ENCODE results near the gene DGUOK.

DGUOK gene

DNA sequence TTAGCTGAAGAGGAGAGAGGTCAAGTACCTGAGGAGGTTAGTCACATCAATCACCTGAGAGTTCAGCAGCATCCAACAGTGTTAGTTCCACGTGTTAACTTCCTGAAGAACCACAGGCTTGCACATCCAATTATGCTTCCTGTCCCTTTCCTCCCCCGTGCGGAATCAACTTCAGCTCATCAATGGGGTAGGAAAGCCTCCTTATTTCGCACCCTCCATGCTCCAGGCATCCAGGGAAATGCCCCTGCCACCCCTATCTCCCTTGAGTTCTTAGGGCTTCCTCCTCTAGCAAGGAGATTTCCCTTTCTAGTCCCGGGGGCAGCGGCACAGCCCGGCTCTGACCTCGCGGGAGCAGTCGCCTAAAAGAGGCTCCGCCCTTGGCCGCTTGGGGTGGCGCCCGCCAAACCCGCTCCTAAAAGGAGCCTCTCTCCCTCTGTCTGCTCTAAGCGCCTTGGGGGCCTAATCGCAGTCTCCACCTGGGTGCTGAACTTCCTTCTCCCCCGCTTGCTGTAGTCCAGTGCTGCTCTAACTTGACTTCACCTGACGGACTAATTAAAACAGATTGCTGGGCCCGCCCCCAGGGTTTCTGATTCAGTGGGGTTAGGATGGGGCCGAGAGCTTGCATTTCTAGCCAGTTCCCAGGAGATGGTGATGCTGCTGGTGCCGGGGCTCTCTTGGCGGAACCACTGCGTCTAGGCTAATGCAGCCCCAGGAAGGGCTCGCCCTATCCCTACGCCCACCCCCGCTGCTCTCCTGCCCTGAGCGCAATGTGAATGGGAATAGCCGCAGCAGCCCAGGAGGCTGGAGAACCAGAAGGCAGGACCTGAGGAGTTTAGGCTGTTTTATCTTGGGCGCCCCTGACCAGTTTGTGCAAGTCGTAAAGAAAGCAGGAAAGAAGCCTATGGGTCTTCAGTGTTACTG, 54.7 kb downstream of the DGUOK start:
- DNase-seq: peak; percentile 27

- no peak for DNase-seq
These were observed 55.5 kb downstream of the DGUOK start for GRCh38 chr2:73982140-73982617.

DNA sequence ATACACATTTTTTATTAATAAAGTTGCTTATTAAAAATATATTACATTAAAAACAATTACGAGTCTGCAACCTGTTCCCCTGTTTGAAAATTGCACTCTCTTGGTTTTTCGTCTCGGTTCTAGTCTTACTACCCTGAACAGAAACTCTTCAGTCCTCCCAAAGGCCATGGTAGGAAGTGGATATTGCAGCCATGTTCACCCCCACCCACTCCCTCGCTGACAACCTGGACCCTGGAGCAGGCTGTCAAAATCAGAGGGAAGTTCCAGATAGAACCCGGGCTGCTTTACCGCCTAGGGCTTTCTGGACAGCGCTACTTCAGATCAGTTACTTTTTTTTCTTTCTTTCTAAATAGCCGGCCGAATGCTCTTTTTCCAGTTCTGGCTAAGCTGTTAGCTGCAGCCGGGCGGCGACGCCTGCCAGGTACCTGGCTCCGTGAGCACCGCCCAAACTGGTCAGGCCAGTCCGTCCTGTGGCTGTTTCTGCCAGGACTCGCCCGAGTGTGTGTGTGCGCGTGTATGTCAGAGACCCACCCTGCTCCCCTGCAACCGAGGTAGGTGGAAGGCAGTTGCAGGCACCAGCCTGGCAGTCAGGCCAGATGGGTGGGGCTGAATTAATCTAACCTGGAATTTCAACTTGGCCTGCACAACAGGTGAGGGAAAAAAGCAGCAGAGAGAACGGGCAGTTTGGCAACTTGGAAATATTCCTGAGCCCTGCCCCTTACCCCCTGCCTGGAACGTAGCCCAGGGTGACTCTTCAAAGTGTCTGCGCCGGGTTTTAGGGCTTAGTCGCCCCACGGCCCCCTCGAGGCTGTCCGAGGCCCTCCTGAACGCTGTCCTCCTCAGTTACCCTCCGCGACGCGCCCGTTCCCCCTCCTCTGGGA, 56.9 kb downstream of the DGUOK start:
- DNase-seq: no peak

- DNase-seq: peak; percentile 80
These were observed 57.7 kb downstream of the DGUOK start, which contains the start of gene TET3 for GRCh38 chr2:73984203-73984921. Gene TET3, plus strand, starts transcription at chr2:73984910. Its CDS starts 1,494 bp downstream, at chr2:73986404.

GRCh38 chr2:73984922-73985307, 58.2 kb downstream of the DGUOK start:
- DNase-seq: no peak

DNA sequence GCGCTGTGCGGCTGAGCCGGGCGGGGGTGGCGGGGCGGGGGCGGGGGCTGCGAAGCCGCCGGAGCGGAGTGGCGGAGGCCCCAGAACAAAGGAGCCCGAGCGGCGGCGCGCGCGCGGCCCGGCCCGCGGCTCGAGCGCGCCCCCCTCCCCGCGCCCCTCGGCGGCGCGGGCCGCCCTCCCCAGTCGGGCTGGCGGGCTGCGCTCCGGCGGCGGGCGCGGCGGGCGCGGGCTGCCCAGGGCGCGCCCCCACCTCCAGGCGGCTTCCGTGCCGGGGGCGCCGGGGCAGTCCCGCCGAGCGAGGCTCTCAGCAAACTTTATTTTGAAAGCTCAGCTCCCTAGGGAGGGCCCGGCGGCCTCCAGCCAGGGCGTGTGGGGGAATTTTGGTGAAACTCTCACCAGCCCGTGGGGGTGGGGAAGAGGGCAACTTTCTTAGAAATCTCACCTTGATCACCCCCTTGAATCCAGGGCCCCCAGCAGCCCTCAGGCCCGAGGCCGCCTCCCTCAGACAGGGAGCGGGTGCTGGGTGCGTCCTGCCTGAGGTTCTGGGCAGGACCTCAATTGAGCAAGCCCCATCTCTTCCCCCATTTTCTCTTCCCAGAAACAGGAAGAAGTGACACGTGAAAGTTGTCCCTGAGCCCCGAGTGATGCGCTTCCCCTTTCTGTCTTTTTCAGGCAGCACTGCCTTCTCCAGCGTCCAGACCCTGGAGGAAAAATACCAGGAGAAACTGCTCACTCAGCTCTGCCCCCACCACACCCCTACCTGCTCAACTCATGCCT, 58.8 kb downstream of the DGUOK start:
- peak; percentile 75 for DNase-seq

GRCh38 chr2:73986085-73986681, 59.5 kb downstream of the DGUOK start:
- no peak for DNase-seq

GRCh38 chr2:73987109-73987947, 60.6 kb downstream of the DGUOK start:
- DNase-seq: peak; percentile 50

GRCh38 chr2:73987948-73988700, 61.4 kb downstream of the DGUOK start:
- DNase-seq: no peak

GRCh38 chr2:73989972-73990371, 63.3 kb downstream of the DGUOK start:
- DNase-seq: no peak

GRCh38 chr2:73990531-73990930, 63.9 kb downstream of the DGUOK start:
- no peak for DNase-seq

GRCh38 chr2:73992036-73992435, 65.4 kb downstream of the DGUOK start:
- DNase-seq: no peak

- no peak for DNase-seq
These were observed 66.7 kb downstream of the DGUOK start for GRCh38 chr2:73993376-73993775.

DNA sequence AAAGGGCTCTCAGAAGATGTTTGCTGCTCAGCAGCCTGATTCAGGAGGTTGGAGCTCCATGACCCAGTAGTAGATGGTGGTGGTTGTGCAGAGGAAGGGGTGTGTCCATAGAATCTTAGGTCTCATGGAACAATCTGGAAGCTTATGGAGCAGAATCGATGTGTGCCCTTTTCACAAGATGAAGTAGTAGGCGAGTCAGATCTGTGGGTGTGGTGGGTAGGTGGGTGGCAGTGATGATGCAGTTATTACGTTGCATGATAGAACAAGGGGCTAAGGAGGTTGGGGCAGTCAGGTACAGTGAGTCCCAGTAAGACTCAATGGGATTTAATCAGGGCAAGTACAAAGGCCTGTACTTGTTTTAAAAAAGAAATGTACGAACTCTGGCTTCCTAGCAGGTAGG, 67.1 kb downstream of the DGUOK start:
- no peak for DNase-seq

DNA sequence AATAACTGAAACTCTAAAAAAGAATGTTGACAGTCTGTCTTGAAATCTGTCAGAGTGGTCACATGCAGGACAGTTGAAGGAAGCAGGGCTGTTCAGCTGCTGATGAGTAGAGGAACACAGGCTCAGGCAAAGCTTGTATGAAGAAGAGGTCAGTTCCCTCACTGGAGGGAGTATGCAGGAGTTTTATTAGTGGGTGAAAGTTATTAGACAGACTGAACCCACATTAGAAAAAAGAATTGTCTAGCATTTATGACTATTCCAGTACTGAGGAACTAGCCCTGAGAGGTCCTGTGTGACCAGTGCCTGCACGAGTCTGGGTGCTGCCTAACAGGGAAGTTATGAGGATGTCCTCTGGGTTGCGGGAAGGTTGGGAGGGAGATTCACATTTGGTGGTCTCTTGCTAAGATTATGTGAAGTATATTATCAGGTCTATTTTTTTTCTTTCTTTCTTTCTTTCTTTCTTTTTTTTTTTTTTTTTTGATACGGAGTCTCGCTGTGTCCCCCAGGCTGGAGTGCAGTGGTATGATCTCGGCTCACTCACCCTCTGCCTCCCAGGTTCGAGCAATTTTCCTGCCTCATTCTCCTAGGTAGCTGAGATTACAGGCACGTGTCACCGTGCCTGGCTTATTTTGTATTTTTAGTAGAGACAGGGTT, 67.6 kb downstream of the DGUOK start:
- no peak for DNase-seq

- no peak for DNase-seq
These were observed 69.1 kb downstream of the DGUOK start for GRCh38 chr2:73995810-73996209.

GRCh38 chr2:73997813-73998212, 71.1 kb downstream of the DGUOK start:
- DNase-seq: no peak

DNA sequence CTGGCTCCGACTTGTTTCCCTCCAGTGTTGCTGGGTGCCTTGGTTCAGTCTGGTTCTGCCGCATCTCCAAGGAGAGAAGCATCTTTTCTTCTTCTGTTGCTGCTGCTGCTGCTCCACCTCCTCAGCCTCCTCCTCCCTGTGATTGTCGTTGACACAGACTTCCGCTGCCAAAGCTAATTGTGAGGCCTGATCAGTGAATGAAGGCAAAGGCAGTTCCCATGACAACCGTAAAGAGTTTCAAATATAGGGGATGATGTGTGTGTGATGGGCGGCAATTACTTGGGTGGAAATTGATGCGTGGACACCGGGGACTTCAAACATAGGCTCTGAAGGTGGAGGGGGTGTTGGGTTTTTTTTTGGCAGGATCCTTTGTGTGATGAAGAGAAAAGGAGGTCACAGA, 71.8 kb downstream of the DGUOK start:
- DNase-seq: peak; percentile 46

DNA sequence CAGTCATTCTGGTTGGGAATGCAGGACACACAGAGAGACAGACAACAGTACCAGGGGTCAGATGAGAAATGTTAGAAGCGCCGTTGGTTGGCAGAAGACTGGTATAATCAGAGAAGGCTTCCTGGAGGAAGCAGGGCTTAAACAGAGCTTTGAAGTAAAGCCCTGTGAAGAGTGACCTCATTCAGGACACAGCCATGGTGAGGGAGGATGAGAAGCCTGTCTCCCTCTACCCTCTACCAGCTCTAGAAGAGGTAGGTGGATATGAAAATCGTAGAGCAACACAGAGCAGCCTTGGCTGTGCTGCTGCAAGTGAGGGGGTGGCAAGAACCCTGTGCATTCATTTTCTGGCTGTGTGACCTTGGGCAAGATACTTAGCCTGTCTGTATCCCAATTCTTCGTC, 72.3 kb downstream of the DGUOK start:
- no peak for DNase-seq

All from CD4-positive, alpha-beta T cell treated with Interferon gamma for 1 hour (primary cell).